Peyer's patch (tissue), 4 donors: ENCODE data around the gene PCTP. TPM values are rescaled to one million over a fixed set of nuclear protein-coding genes. Genes with fewer than 3 reads are reported as not detected.

ENCODE experiments used
- DNase-seq, 3 donors: peaks; one replicate each; pipeline ENCODE4 v3.0.0-alpha.2; 2017 to 2019
- H3K27ac ChIP-seq, 4 donors: fragments of 200-600 bp; sonication (generic); one replicate each; pipeline ENCODE4 v1.5.1; 2016 to 2019
- H3K27me3 ChIP-seq, 2 donors: fragments of 200-600 bp; sonication (generic); one replicate each; pipeline ENCODE4 v1.5.1; 2019
- H3K36me3 ChIP-seq, 3 donors: fragments of 200-600 bp; sonication (generic); one replicate each; pipeline ENCODE4 v1.5.1; 2016 to 2019
- H3K4me1 ChIP-seq, 4 donors: fragments of 200-600 bp; sonication (generic); one replicate each; pipeline ENCODE4 v1.5.1; 2016 to 2019
- H3K4me3 ChIP-seq, 4 donors: fragments of 200-600 bp; sonication (generic); 1 replicate in 3 of 4; 2 replicates in 1 of 4; pipeline ENCODE4 v1.5.1; 2016 to 2019; ENCODE audit warnings: mild to moderate bottlenecking in 1 of 4
- H3K9me3 ChIP-seq, 4 donors: fragments of 200-600 bp; sonication (generic); one replicate each; pipeline ENCODE4 v1.5.1; 2016 to 2019; ENCODE audit warnings: mild to moderate bottlenecking in 1 of 4
- POLR2A ChIP-seq, 2 donors: fragments of 450-650 bp; IDR thresholded peaks; one replicate each; pipeline ENCODE4 v1.5.1; 2017; ENCODE audit warnings: antibody characterized with exemption in 2 of 2, mild to moderate bottlenecking in 2 of 2, moderate library complexity in 2 of 2
- total RNA-seq, 4 donors: library from RNA; depleted of rRNA; stranded (reverse); fragments of >200 nt; gene quantifications; one replicate each; pipeline ENCODE4 v1.1.0, GENCODE V29; 2016
- TF ChIP-seq, protein P1 (sequence below), 6 experiments: fragments of 450-650 bp in 4 of 6; fragments of 200-600 bp in 2 of 6; sonication (generic) in 1 of 6; IDR thresholded peaks; one replicate each; pipeline ENCODE4 v1.5.1; 2017 to 2019; ENCODE audit warnings: antibody characterized with exemption in 6 of 6, mild to moderate bottlenecking in 3 of 6, moderate library complexity in 1 of 6

Gene PCTP
- total RNA-seq, 4 donors from 2014 or later, result 16.0 to 35.5 (median 26.5) TPM

DNA sequence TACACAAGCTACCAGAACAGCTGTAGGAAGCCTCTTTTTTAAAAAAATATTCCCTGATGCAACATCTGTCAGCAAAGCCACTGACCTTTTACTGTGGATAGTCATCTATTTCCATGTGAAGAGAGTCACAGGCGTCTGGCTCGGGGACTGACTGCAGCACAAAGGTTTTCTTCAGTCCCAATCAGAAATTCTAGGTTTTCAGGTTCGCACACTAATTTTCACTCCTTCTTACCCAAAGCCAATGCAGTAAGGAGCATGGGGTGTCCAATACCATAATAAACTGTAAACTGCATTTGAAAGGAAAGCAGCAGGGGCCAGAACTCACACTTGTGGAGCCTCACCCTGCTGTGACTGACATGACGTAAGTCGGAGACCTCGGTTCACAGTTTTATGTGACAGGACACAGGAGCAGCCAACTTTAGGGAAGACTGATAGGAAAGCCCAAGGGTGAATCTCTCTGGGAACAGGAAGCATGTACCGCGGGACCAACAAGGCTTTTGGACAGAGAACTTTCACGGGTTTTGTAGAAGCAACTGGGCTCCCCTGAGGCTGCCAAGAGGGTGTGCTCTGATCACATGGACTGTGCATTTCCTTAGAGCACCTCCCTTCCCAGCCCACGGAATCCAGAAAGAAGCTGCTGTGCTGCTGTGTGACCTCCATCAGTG lies 19.1 kb upstream of the PCTP start:
- TF ChIP-seq POLR2A (IDR thresholded peaks at IDR 0.05), result no peak
- TF ChIP-seq, protein P1, sequence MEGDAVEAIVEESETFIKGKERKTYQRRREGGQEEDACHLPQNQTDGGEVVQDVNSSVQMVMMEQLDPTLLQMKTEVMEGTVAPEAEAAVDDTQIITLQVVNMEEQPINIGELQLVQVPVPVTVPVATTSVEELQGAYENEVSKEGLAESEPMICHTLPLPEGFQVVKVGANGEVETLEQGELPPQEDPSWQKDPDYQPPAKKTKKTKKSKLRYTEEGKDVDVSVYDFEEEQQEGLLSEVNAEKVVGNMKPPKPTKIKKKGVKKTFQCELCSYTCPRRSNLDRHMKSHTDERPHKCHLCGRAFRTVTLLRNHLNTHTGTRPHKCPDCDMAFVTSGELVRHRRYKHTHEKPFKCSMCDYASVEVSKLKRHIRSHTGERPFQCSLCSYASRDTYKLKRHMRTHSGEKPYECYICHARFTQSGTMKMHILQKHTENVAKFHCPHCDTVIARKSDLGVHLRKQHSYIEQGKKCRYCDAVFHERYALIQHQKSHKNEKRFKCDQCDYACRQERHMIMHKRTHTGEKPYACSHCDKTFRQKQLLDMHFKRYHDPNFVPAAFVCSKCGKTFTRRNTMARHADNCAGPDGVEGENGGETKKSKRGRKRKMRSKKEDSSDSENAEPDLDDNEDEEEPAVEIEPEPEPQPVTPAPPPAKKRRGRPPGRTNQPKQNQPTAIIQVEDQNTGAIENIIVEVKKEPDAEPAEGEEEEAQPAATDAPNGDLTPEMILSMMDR (IDR thresholded peaks at IDR 0.05), result no peak
- H3K4me1 ChIP-seq, result peaks cover 0 to 5% (median 0%) of the 10 kb centered on the region in 4 donors
- H3K9me3 ChIP-seq, result no peaks in the 10 kb centered on the region
- peak overlapping the region; percentile 3 to 81 (median 56) for H3K27ac ChIP-seq
- peak overlapping the region in 2 of 4 donors; percentile 15 to 20 for H3K4me3 ChIP-seq
- H3K27me3 ChIP-seq, result no peaks in the 10 kb centered on the region
- H3K36me3 ChIP-seq, result no peaks in the 10 kb centered on the region
- DNase-seq, result peak in 1 of 3 donors; percentile 48

DNA sequence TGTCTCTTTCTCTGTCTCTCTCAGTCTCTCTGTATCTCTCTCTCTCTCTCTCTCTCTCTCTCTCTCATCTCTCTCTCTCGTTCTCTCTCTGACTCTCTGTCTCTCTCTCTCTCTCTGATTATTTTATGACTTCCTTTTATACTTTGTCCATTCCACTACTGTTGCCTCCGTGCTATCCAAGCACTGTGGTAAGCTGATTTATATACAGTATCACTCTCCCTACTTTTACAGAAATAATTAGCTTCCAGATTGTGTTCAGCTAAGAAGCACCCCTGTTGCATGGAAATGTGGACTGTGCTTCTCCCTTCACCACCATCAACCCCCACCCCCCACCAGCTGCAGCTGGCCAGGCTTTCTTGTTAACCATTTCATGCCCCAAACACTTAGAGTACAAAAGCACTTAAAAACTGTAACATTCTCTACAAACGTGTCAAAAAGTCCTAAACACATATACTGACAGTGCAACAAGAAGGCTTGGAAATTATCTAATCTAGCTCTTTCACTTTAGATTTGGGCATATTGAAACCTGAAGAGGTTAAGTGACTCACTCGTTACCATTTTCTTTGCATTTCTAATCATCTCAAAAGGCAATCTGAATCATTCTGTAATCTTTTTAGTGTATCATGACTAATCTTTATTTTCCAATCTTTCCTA lies 16.6 kb upstream of the PCTP start:
- H3K4me1 ChIP-seq, result peaks cover 0 to 5% (median 0%) of the 10 kb centered on the region in 4 donors
- TF ChIP-seq, protein P1 (IDR thresholded peaks at IDR 0.05), result no peak
- no peak for TF ChIP-seq POLR2A (IDR thresholded peaks at IDR 0.05)
- DNase-seq, result no peak
- peak overlapping the region in 1 of 4 donors; percentile 81 for H3K27ac ChIP-seq
- H3K36me3 ChIP-seq, result no peaks in the 10 kb centered on the region
- no peaks in the 10 kb centered on the region for H3K9me3 ChIP-seq
- no peaks in the 10 kb centered on the region for H3K27me3 ChIP-seq
- no peak overlapping the region for H3K4me3 ChIP-seq

DNA sequence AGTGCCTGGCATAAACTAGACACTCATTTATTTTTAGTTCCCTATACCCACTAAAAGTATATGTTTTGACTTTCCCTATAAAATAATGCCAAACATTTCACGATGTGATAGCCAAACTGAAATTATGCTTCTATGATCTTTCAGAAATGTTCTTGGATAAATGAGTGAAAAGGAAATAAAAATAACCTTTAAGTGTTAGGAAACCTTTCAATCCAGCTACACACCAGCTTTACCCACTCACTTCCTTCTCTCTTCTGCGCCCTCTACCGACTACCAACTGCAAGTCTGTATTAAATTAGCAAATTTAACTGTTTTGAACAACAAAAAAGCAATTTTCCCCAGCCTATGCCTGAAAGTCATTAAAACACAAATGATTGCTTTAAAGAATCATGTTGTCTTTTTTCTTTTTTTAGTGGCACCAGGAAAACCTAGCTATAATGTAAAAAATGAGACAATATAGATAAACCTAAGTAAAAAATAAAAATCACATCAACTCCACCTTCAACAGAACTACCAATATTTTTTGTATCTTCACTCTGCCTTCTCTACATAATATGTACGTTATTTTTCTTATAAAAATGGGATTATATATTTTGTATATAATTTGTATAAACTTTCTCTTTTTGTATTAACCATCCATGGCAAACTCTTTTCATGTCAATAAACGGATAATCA lies 15.0 kb upstream of the PCTP start:
- no peaks in the 10 kb centered on the region for H3K36me3 ChIP-seq
- H3K4me3 ChIP-seq, result no peak overlapping the region
- H3K27ac ChIP-seq, result no peak overlapping the region
- DNase-seq, result peak in 2 of 3 donors; percentile 39 to 70
- H3K27me3 ChIP-seq, result no peaks in the 10 kb centered on the region
- no peak for TF ChIP-seq POLR2A (IDR thresholded peaks at IDR 0.05)
- TF ChIP-seq, protein P1 (IDR thresholded peaks at IDR 0.05), result peak; percentile 10 to 60 (median 52)
- H3K4me1 ChIP-seq, result peaks cover 0 to 5% (median 0%) of the 10 kb centered on the region in 4 donors
- H3K9me3 ChIP-seq, result no peaks in the 10 kb centered on the region

DNA sequence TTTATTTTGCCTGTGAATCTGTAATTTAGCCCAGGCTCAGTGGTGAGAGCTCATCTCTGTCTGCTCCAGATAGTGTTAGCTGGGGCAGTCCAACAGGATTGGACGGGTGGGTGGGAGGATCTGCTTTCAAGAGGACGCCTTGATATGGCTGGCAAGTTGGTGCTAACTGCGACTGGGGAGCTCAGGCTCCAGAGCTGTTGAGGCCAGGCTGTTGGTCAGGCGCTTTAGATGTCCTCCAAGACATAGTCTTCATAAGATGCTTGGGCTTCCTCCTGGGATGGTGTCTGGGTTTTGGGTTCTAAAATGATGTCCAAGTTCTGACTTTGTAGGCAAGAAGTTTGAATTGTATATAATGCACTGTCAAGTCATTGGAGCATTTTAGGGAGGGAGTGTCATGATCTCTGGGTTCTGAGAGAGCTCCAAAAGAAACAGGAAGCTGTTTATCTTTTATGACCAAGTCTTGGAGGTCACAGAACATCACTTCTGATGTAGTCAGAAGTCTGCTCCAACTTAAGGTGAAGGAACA lies 12.8 kb upstream of the PCTP start:
- Histone ChIP-seq H3K27ac (no peak overlapping the region), H3K4me3 (no peak overlapping the region), H3K9me3 (no peaks in the 10 kb centered on the region), H3K4me1 (peaks cover 0 to 5% (median 0%) of the 10 kb centered on the region in 4 donors), H3K27me3 (no peaks in the 10 kb centered on the region), H3K36me3 (no peaks in the 10 kb centered on the region)
- no peak for DNase-seq
- no peak for TF ChIP-seq POLR2A (IDR thresholded peaks at IDR 0.05)
- TF ChIP-seq, protein P1 (IDR thresholded peaks at IDR 0.05), result no peak

DNA sequence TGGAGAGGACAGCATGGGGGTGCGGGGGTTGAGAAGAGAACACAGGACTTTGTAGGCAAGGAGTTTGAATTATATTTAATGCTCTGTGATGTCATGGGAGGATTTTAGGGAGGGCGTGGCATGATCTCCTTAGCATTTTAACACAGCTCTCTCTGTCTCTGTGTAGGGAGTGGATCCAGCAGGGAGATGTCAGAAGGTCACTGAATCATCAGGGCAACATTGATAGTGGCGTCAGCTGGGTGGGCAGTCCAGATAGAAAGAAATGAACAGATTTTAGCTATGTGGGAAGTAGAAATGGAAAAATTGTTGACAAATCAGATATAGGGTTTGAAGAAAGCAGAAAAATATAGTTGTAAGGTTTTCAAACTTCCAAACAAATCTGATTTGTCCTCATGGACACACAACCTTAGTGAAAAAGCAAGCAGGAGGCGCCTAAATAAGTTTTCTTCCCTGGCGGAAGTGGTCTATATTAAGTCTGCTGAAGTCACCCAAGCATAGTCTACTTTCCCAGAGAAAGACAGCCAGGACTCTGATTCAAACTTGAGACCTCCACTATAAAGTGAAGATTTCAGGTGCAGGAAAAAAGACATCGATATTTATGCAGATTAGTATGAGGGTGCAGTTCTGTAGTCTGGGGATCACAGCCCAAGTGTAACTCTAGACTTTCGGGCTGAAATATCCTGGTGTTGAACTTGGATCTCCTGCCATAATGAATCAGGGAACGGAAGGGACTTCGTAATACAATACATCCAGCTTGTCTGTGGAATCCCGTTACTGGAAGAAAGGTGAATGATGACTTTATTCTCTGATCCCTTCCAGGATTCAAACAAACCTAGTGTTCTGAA lies 10.1 kb upstream of the PCTP start:
- Histone ChIP-seq H3K4me1 (no peaks in the 10 kb centered on the region), H3K9me3 (no peaks in the 10 kb centered on the region), H3K36me3 (no peaks in the 10 kb centered on the region), H3K27ac (no peak overlapping the region), H3K4me3 (no peak overlapping the region), H3K27me3 (no peaks in the 10 kb centered on the region)
- no peak for DNase-seq
- TF ChIP-seq, protein P1 (IDR thresholded peaks at IDR 0.05), result no peak
- no peak for TF ChIP-seq POLR2A (IDR thresholded peaks at IDR 0.05)
